Dedifferentiated amniotic fluid mesenchymal stem cell (primary cell): ENCODE results near the gene OVOL2.

ENCODE experiments used
- DNase-seq: peaks from one replicate; pipeline ENCODE4 v3.0.0-alpha.2; 2016; ENCODE audit errors: extremely low spot score

OVOL2 gene

DNA sequence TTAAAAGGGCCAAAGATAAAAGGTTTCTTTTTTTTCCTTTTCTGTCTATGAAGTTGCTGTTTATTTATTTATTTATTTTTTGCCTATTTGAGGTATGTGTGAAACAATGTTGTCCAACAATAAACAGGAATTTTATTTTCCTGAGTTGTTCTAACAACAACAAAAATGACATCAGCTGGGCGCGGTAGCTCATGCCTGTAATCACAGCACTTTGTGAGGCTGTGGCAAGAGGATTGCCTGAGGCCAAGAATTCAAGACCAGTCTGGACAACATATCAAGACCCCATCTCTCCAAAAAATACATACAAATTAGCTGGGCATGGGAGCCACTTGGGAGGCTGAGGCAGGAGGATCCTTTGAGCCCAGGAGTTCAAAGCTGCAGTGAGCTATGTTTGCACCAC lies 44.8 kb downstream of the OVOL2 start:
- DNase-seq = no peak

DNA sequence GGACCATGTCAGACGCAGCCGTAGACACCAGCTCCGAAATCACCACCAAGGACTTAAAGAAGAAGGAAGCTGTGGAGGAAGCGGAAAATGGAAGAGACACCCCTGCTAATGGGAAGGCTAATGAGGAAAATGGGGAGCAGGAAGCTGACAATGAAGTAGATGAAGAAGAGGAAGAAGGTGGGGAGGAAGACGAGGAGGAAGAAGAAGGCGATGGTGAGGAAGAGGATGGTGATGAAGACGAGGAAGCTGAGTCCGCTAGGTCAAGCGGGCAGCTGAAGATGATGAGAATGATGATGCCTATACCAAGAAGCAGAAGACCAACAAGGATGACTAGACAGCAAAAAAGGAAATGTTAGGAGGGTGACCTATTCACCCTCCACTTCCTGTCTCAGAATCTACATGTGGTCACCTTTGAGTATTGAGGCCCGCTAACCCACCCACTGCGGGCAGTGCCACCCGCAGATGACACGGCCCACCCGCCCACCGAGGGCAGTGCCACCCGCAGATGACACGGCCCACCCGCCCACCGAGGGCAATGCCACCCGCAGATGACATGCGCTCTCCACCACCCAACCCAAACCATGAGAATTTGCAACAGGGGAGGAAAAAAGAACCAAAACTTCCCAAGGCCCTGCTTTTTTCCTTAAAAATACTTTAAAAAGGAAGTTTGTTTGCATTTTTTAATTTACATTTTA lies 45.6 kb downstream of the OVOL2 start:
- DNase-seq = no peak

DNA sequence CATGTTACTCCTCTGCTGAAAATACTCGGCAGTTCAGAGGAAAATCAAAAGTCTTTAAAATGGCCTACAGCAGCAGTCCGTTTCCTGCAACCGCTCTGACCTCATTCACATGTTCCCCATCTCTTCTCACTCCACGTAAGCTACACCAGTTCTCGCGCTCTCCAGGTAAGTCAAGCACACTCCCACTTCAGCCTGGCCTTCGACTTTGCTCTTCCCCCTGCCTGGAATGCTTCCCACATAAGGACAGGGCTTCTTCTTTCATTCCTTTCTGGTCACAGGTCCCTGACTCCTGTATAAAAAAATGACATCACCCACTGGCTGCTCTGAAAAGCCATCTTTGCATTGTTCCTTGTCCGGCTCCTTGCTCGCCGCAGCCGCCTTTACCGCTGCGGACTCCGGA lies 46.2 kb downstream of the OVOL2 start:
- DNase-seq = no peak

DNA sequence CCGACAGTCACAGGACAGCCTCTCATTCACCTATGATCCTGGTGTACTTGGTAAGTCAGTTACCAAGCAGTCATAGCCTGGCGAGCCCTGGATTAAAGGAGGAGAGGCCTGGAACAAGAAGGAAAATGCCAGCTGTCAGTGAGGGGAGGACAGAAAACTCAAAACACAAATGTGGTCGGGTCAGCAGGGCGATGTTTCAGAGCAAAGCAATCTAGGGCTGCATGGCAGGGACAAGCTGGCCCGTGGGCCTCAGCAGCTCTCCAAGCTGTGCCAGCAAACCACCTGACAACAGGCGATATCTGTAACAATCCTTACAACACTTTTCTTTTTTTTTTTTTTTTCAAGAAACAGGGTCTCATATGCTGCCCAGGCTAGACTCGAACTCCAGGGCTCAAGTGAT lies 48.6 kb downstream of the OVOL2 start:
- DNase-seq = no peak

DNA sequence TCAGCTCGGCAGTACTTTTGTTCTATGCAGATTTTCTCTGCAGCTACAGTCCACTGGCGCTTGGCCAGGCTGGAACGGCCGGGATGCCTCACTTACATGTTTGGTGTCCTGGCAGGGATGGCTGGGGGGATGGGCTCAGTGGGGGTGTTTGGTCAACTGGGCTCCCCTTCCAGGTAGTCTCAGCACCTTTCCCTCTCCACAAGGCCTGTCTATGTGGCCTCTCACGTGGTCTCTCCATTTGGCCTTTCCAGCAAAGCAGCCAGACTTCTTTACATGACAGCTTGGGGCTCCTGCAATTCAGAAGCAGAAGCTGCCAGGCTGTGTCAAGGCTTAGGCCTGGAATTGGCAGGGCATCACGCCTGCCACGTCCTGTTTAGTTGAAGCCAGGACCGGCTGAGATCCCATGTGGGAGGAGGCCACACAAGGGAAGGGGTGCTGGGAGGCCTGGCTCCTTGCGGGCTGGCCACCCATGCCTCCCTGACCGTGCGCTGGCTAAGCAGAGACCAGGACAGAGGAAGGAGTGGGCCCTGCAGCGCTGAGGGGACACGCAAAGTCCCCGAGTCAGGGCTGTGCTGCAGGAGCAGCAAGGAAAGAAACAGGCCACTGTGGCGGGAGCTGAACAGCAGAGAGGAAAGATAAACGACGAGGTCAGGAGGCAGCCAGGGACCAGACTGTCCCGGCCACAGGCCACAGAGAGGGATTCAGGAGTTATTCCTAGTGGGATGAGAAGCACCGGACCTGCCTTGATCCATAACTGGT lies 50.0 kb downstream of the OVOL2 start:
- DNase-seq = no peak

DNA sequence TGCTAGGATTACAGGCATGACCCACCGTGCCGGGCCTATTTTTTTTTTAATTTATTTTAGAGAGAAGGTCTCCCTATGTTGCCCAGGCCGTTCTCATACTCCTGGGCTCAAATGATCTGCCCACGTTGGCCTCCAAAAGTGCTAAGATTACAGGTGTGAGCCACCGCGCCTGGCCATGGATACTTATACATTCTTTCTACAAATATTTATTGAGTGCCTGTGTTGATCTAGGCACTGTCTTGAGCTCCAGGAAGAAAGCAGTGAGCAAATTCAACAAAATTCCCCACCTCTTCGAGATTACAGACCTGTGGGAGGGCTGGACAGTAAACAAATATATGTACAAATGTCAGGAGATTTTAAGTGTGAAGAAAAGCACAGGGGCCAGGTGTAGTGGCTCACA lies 51.0 kb downstream of the OVOL2 start:
- DNase-seq = no peak

DNA sequence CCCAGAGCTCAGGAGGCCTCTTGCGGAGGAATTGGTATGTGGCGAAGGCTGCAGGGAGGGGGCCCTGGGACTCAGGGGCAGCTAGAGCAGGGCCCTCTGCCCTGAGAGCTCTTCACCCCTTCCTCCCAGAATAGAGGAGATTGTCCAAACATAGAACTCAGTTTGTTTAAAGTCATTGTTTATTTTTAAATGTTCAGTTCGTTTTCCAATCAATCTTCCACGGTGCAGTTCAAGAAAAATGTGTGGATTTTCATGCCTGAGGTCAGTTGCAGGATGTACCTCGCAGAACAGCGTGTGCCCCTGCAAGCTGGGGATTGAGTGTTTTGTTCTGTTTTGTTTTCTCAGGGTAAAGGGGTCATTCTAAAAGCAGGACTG lies 51.7 kb downstream of the OVOL2 start:
- no peak for DNase-seq

DNA sequence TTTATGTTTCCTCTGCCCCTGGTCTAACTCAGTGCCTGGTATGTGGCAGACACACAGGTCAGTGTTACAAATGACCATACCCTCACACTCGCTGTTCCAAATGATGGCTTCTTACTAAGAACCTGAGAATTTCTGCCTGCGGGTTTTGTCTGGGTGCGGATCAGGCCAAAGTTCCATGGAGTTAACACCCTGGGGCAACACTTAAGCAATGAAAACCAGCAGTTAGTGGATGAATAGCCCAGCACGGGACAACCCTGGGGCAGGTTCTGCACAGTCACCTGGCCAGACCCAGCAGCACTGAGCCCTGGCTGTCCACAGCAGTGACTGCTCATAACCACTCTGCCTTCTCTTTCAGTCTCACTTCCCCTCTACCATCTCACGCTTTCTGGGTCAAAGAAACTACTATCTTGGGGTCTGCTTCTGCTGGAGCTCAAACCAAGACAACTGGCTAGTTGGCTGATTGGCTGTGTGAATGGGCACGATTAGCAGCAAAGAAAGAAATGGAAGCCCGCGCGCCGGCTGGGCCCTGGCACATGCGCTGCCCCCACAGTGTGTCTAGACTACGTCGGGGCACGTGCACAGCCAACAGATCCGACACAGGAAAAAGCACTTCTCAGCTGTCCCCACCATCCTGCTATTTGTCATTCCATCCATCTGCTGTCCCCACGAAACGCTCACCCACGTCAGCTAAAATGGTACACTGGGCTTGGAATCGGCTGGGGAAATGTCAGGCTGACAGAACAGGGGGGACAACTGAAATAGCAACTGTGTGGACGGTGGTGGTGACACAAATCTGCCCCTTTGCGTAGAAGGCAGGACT lies 52.3 kb downstream of the OVOL2 start:
- no peak for DNase-seq

DNA sequence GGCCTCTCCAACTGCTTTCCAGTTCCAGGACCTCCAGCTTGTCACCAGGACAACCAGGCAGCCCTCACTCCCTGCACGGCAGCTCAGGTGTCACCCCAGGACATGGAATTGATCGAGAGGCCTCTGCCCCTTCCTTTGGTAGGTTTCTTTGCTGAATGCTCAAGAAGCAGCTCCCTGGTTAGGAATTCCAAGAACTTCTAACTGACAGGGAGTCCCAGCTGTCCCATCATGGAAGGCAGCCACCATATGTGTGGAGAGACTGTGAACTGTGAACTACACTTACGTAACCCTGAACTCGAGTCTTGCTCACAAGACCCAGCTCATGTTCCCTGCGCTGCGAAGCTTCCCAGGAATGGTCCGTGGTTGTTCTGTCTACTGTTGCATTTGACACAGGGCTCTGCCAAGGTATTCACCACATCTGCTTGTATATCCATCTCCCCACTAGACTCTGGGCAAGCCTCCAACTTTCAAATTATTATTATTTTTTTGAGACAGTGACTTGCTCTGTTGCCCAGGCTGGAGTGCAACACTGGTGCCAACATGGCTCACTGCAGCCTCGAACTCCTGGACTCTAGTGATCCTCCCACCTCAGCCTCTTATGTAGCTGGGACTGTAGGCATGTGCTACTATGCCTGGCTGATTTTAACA lies 53.2 kb downstream of the OVOL2 start:
- no peak for DNase-seq

DNA sequence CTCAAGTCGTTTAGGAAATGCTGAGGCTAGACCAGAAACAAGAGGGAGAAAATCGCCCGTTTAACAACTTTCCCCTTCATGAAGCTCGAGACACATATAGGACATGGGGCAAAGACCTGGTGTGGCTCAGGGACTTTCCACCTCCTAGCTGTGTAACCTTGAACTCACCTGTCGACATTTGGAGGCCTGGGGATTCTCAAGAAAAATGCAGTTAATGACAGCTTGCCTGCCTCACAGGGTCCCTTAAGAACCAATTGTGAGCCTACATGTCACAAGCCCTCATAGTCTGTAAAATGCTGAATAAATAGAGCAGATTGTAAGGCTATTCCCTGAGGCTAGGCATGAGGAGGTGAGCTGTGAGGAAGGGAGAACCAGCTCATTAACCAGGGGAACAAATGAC lies 53.8 kb downstream of the OVOL2 start:
- DNase-seq = no peak

DNA sequence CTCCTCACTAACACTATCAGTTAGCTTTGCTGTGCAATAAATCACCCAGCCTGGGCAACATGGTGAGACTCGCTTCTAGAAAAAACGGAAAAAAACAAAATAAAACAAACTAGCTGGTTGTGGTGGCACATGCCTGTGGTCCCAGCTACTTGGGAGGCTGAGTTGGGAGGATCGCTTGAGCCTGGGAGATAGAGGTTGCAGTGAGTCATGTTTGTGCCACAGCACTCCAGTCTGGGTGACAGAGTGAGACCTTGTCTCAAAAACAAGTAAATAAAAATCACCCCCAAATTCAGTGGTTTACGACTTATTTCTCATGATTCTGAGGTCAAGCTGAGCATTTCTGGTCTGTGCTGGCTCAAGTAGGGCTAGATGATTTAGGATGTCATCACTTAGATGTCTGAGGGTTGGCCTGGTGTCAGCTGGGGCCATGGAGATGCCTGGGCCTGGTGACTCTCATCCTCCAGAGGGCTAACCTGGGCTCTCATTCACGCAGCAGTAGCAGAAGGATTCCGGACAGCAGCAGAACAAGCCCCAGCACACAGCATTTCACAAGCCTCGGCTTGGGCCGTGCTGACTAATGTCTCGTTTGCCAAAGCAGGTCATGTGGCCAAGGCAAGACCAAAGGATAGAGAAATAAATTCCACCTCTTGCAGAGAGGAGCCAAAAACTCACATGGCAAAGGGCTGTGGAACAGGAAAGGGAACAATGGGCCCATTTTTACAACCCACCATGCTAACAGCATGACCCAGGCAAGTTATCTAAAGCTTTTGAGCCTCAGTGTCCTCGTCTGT lies 56.4 kb downstream of the OVOL2 start:
- DNase-seq = peak; percentile 22

DNA sequence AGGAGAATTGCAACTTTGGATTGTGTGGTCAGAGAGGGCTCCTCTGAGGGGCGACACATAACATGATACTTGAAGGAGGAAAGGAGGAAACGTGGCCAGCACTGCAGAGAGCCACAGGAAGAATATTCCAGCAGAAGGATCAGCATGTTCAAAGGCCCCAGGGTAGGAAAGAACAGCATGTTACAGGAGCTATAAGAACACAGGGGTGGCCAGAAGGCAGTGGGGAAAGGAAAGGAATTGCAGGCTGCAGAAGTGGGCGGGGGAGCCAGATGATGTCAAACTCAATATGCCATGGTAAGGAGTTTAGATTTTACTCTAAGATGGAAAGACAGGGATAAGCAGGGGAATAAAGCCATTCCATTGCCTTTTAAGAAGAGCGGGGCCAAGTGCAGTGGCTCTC lies 58.1 kb downstream of the OVOL2 start:
- DNase-seq = no peak

DNA sequence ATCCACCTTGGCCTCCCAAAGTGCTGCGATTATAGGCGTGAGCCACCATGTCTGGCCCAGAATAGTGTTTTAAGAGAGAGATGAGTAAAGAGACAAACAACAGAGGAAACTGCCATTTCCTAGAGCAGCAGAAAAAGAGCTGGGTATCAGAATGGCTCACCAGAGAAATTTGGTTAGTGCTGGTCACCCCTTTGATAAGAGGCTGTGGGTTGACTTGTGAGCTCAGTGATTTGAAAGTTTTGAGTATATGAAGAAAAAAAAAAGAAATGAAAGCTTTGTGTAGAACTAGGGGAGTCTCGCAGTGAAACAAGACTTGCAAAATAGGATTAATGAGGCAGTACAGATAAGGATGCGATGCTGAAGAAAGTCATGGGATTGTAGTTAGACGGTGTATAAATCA lies 59.3 kb downstream of the OVOL2 start:
- no peak for DNase-seq

DNA sequence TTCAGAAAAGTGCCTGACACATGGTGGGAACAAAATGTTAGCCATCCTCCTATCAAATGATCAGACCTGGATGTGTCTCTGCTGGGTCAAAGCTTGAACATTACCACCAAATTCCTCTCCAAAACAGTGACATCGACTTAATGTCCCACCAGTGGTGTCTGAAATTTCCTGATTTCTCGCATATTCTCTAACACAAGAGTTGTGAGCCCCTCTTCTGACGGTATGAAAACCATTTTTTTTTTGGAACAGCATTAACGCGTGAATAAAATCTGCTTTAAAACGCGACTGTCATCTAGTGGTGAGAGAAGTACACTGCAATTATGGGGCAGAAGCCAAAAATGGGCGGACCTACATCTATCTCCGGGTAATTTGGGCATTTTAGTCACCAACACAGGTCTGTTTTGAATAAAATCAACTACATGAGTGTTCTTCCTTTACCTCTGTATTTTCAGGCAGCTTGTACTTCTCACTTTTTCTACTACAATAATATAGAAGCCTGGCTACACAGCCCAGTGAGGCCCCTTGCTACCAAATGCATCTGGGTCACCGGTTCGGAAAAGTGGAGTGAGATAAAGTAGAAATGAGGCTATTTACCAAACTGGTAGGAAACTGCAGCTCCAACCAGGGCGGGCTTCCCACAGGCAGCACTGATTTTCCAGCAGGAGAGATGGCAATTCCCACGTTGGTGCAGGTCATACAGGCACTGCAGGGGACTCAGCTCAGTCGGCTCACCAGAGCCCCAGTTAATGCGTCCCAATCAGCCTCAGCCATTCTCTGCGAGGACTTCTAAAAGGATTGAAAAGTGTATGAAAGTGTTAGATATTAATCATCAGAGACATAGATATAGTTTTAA lies 61.5 kb downstream of the OVOL2 start:
- DNase-seq = peak; percentile 69

DNA sequence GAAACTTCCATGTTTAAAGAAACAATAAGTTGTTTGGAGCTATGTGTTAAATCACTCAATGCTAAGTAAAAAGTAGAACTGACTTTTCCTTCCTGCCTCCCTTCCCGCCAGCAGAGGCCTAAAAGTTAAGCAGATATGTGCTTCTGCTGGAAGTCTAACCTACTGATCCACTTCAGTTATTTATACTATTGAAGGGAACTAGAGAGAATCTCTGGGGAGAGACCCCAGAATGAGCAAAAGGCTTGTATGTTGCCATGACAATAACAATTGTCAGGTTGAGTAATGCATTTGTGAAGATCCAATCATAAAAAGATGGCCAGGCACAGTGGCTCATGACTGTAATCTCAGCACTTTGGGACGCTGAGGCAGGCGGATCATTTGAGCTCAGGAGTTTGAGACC lies 64.2 kb downstream of the OVOL2 start:
- no peak for DNase-seq

DNA sequence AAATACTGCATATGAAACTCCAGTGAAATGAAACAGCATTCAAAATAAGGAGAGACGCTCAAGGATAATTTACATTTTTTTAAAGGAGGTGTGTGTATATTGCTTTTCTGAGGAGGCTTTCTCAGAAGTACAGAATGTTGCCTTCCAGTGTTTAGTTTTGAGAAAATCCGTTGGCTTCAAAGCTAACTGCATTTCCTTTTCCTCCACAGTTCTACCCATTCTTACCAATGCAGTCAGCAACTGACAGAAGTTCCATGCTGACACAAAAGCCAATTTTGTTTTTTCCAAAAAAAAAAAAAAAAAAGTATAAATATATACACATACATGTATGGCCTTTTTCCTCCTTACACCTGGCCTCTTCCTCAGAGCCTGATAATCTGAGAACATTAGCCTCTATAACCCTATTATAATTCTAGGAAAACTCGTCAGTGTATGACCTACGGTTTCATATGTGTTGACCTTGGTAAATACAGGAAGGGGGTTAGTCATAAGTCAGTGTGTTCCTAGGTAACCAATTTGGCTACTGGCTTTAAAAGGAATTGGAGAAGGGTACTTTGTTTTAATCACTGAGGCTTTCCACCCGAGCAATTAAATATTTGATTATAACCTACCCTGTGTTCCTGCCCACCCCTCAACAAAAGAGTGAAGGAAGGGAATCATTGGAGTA lies 64.7 kb downstream of the OVOL2 start:
- DNase-seq = no peak

DNA sequence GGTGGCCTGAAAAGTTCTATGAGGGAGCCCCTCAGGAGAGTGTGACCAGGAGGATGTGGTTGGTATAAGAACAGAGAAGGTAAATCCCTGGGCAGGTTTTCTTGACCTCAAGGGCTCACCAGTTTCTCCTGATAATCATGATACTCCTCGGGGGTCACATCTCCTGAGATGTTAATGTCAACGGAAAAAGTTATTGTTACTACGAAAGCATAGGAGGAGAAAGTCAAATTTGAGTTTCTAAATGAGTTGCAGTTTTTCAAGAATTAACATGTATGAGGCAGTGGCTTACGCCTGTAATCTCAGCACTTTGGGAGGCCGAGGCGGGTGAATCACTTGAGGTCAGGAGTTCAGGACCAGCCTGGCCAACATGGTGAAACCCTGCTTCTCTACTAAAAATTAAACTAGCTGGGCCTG lies 65.5 kb downstream of the OVOL2 start:
- no peak for DNase-seq

DNA sequence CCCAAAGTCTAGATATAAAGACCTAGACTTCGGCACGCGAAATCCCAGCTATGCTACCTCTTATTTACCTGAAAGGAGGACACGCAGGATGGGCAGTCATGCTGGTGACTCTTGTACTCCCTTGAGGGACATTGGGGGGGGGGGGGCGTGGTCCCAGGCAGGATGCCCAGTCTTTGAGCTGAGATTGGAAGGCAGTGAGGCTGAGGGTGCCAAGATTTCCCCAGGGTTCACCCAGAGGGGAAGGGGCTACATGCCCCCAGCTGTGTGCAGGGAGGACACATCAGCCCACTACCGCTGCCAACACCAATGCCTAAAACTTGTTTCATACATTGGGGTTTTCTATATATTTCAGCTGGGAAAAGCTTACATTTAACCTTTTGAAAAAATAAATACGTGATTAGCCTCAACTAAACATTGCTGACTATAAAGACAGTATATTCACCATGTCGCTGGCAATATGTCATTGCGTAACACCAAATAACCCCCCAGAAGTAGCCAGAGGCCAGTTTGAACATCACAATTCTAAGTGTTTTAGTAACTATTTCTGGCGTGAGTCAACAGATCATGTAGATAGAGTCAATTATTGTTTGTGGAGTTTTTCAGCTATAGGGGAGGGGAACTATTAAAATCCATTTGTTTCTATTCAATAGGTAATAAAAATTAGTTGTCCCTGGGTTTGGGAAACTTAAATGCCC lies 67.3 kb downstream of the OVOL2 start:
- no peak for DNase-seq

DNA sequence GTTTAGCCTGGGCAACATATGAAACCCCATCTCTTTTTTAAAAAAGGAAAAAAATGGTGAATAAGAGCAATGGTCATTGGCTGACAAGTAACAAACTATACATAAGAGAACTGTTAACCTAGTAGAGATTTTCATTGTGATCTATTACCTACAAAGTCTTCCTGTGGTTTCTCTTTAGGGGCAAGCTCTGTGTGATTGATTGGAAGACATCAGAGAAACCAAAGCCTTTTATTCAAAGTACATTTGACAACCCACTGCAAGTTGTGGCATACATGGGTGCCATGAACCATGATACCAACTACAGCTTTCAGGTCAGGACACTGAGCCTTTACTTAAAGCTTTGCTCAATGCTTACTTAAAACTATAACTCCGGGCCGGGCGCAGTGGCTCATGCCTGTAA lies 69.7 kb downstream of the OVOL2 start:
- no peak for DNase-seq
